HCT116 (cell line): Measurements from ENCODE around the gene ADCK1. TPM values are rescaled to one million over a fixed set of nuclear protein-coding genes. Genes with fewer than 3 reads are reported as not detected.
"Not testable (repeated sequence)": the region's sequence is repeated elsewhere in the genome, so short reads cannot be mapped to it uniquely, and the experiment has no call there.

Experiments used
- ATAC-seq: fragments of 200-7000 bp; cut with Tn5 transposase; 2 replicates; pipeline ENCODE4 v1.9.1; 2020; ENCODE audit warnings: mild to moderate bottlenecking, moderate library complexity
- BruUV-seq: library from RNA; stranded (reverse); fragments of 400-500 nt; replicated peaks from 2 replicates; lab custom pipeline; 2021; lab: Mats Ljungman, UMichigan
- CTCF ChIA-PET: fragments of 300-600 bp; sonication (Branson Sonifier 250); formaldehyde crosslinking; loops from one replicate; lab custom pipeline; 2021; ENCODE audit warnings: antibody characterized with exemption; lab: Charles Lee
- POLR2A ChIA-PET: fragments of 300-600, 350-600 bp; sonication (Branson Sonifier 250); formaldehyde crosslinking; loops from one replicate; lab custom pipeline; 2021; ENCODE audit warnings: antibody characterized with exemption; lab: Charles Lee
- RAD21 ChIA-PET, 2 experiments: fragments of 300-600 bp; sonication (Branson Sonifier 250); formaldehyde crosslinking; loops; one replicate each; lab custom pipeline; 2023; ENCODE audit warnings: low total read pairs in 2 of 2; ENCODE audit not compliant: uncharacterized antibody in 2 of 2, unreplicated experiment in 2 of 2, low non-redundant PET in 1 of 2; lab: Charles Lee
- DNase-seq: peaks from one replicate; pipeline ENCODE4 v3.0.0-alpha.2; 2010; ENCODE audit warnings: low read depth, low spot score
- H2AFZ ChIP-seq: fragments of 200-600 bp; shearing (Covaris generic), sonication (generic); 2 replicates; pipeline ENCODE4 v1.6.1; 2017; ENCODE audit warnings: low read depth, mixed run types, mixed read lengths, antibody characterized with exemption, low read length; ENCODE audit not compliant: poor library complexity, severe bottlenecking
- H3K27ac ChIP-seq: 2 replicates; pipeline ENCODE4 v1.5.1; 2012; ENCODE audit warnings: low read depth, low read length
- H3K27me3 ChIP-seq: fragments of 200-600 bp; sonication (generic); 2 replicates; pipeline ENCODE4 v1.6.1; 2016; ENCODE audit warnings: mixed run types, low read length, mixed read lengths; ENCODE audit not compliant: insufficient read depth
- H3K36me3 ChIP-seq, 2 experiments: fragments of 200-500 bp in 1 of 2; fragments of 200-600 bp in 1 of 2; sonication (Bioruptor generic) in 1 of 2; sonication (generic) in 1 of 2; 2 replicates each; pipeline versions ENCODE4 v1.5.1 to v1.6.1; 2014 to 2016; ENCODE audit warnings: low read length in 2 of 2, inconsistent platforms in 1 of 2, mixed read lengths in 1 of 2, mixed run types in 1 of 2; ENCODE audit not compliant: insufficient read depth in 2 of 2, control insufficient read depth in 1 of 2
- H3K4me1 ChIP-seq, 2 experiments: fragments of 200-600 bp in 1 of 2; sonication (generic) in 1 of 2; 2 replicates each; pipeline versions ENCODE4 v1.5.1 to v1.6.1; 2012 to 2017; ENCODE audit warnings: low read length in 2 of 2, inconsistent platforms in 1 of 2, mild to moderate bottlenecking in 1 of 2, mixed read lengths in 1 of 2, mixed run types in 1 of 2, moderate library complexity in 1 of 2; ENCODE audit not compliant: insufficient read depth in 2 of 2, control insufficient read depth in 1 of 2
- H3K4me2 ChIP-seq: fragments of 200-600 bp; sonication (generic); 2 replicates; pipeline ENCODE4 v1.6.1; 2017; ENCODE audit warnings: mixed run types, low read length, mixed read lengths
- H3K4me3 ChIP-seq, 2 experiments: fragments of 200-600 bp in 1 of 2; sonication (generic) in 1 of 2; replicated peaks in 1 of 2; 2 replicates each; pipeline ENCODE4 v1.5.1; 2011 to 2016; ENCODE audit warnings: low read length in 2 of 2, control low read depth in 1 of 2, low read depth in 1 of 2, mild to moderate bottlenecking in 1 of 2, mixed read lengths in 1 of 2, mixed run types in 1 of 2
- H3K79me2 ChIP-seq: fragments of 200-600 bp; sonication (generic); 2 replicates; pipeline ENCODE4 v1.6.1; 2017; ENCODE audit warnings: mild to moderate bottlenecking, mixed run types, low read length, moderate library complexity, mixed read lengths; ENCODE audit not compliant: insufficient read depth
- H3K9ac ChIP-seq: fragments of 200-600 bp; sonication (generic); 2 replicates; pipeline ENCODE4 v1.6.1; 2016; ENCODE audit warnings: low read length, mixed read lengths
- H3K9me2 ChIP-seq: fragments of 200-600 bp; sonication (generic), shearing (Covaris generic); 2 replicates; pipeline ENCODE4 v1.6.1; 2017; ENCODE audit warnings: mixed run types, mild to moderate bottlenecking, moderate library complexity; ENCODE audit not compliant: insufficient read depth
- H3K9me3 ChIP-seq, 2 experiments: fragments of 200-500 bp in 1 of 2; fragments of 200-600 bp in 1 of 2; sonication (Bioruptor generic) in 1 of 2; sonication (generic) in 1 of 2; 2 replicates each; pipeline ENCODE4 v1.6.1; 2014 to 2017; ENCODE audit warnings: low read length in 2 of 2, mixed read lengths in 2 of 2, inconsistent platforms in 1 of 2, low read depth in 1 of 2, mild to moderate bottlenecking in 1 of 2, mixed run types in 1 of 2, moderate library complexity in 1 of 2; ENCODE audit not compliant: control insufficient read depth in 1 of 2, insufficient read depth in 1 of 2
- H4K20me1 ChIP-seq: fragments of 200-600 bp; sonication (generic), shearing (Covaris generic); 2 replicates; pipeline ENCODE4 v1.6.1; 2017; ENCODE audit warnings: mixed run types, mild to moderate bottlenecking, moderate library complexity; ENCODE audit not compliant: insufficient read depth
- CEBPB ChIP-seq: IDR thresholded peaks from 2 replicates; pipeline ENCODE4 v1.6.1; 2012; ENCODE audit warnings: low read depth
- ELF1 ChIP-seq: IDR thresholded peaks from 2 replicates; pipeline ENCODE4 v1.6.1; 2012; ENCODE audit warnings: low read depth, borderline replicate concordance
- intact Hi-C: fragments of 100-400 bp; cut with micrococcal nuclease; formaldehyde crosslinking; loops from 2 replicates; pipeline ENCODE4 v1.10.0; 2022
- total RNA-seq: library from RNA; stranded (reverse); gene quantifications from one replicate; pipeline ENCODE4 v1.2.1, GENCODE V29; 2021; ENCODE audit not compliant: unreplicated experiment

Gene ADCK1
- total RNA-seq, 1 experiment from 2014 or later: 6.0 TPM

- Histone ChIP-seq H3K79me2 (no peaks in the 10 kb centered on the region), H3K4me3 (no peak overlapping the region), H3K27ac (no peak overlapping the region), H3K9me2 (no peaks in the 10 kb centered on the region), H3K4me1 (no peaks in the 10 kb centered on the region), H3K4me2 (no peak overlapping the region), H3K27me3 (no peaks in the 10 kb centered on the region), H3K9ac (no peak overlapping the region), H2AFZ (no peak overlapping the region), H3K36me3 (no peaks in the 10 kb centered on the region), H4K20me1 (no peaks in the 10 kb centered on the region), H3K9me3 (no peaks in the 10 kb centered on the region)
- DNase-seq (no peak), ATAC-seq (no peak)
- ChIA-PET POLR2A (no interaction called here), RAD21 (no interaction called here), CTCF (no interaction called here)
- TF ChIP-seq CEBPB (no peak), ELF1 (no peak)
- no TSS peak for BruUV-seq
- intact Hi-C loops: no loop called here
Measured at GRCh38 chr14:77914073-77914721, 114.3 kb downstream of the ADCK1 start.

- DNase-seq, ATAC-seq, intact Hi-C loops: not testable (repeated sequence)
Measured at GRCh38 chr14:77915390-77915789, 115.5 kb downstream of the ADCK1 start.

More at GRCh38 chr14:77915390-77915789, 115.5 kb downstream of the ADCK1 start:
- CTCF ChIA-PET, H3K9me2 ChIP-seq, H3K79me2 ChIP-seq, H3K4me1 ChIP-seq, H2AFZ ChIP-seq, H3K27ac ChIP-seq, H3K4me3 ChIP-seq, H3K36me3 ChIP-seq, H3K27me3 ChIP-seq, H4K20me1 ChIP-seq, H3K9me3 ChIP-seq, H3K4me2 ChIP-seq, H3K9ac ChIP-seq, RAD21 ChIA-PET, POLR2A ChIA-PET, BruUV-seq: not testable (repeated sequence)
